MM.1S (cell line): ENCODE results near the gene SERPINA12.

Experiments used
- DNase-seq: peaks from one replicate; pipeline ENCODE4 v3.0.0-alpha.2; 2015
- H2AFZ ChIP-seq: fragments of 300-600 bp; sonication (generic); 2 replicates; pipeline ENCODE4 v1.6.0; 2016; ENCODE audit warnings: antibody characterized with exemption, low read length
- H3F3A ChIP-seq: fragments of 300-600 bp; sonication (generic); 2 replicates; pipeline ENCODE4 v1.6.1; 2016; ENCODE audit warnings: mild to moderate bottlenecking, antibody characterized with exemption, low read length, moderate library complexity, mixed read lengths; ENCODE audit not compliant: insufficient read depth
- H3K27ac ChIP-seq: fragments of 300-600 bp; sonication (generic); 2 replicates; pipeline ENCODE4 v1.5.1; 2016; ENCODE audit warnings: mild to moderate bottlenecking, low read length
- H3K27me3 ChIP-seq: fragments of 300-600 bp; sonication (generic); replicated peaks from 2 replicates; pipeline ENCODE4 v1.6.0; 2016; ENCODE audit warnings: low read length; ENCODE audit not compliant: insufficient read depth
- H3K36me3 ChIP-seq: fragments of 300-600 bp; sonication (generic); replicated peaks from 2 replicates; pipeline ENCODE4 v1.6.1; 2016; ENCODE audit warnings: mild to moderate bottlenecking, low read length, mixed read lengths; ENCODE audit not compliant: insufficient read depth
- H3K4me1 ChIP-seq: fragments of 300-600 bp; sonication (generic); 2 replicates; pipeline ENCODE4 v1.6.1; 2016; ENCODE audit warnings: low read length, mixed read lengths
- H3K4me2 ChIP-seq: fragments of 300-600 bp; sonication (generic); 2 replicates; pipeline ENCODE4 v1.6.0; 2016; ENCODE audit warnings: low read depth, low read length
- H3K4me3 ChIP-seq: fragments of 300-600 bp; sonication (generic); 2 replicates; pipeline ENCODE4 v1.5.1; 2016; ENCODE audit warnings: low read length, mixed read lengths
- H3K79me2 ChIP-seq: fragments of 300-600 bp; sonication (generic); 2 replicates; pipeline ENCODE4 v1.6.1; 2016; ENCODE audit warnings: mixed run types, low read length, mixed read lengths
- H3K9ac ChIP-seq: fragments of 300-600 bp; sonication (generic); 2 replicates; pipeline ENCODE4 v1.6.1; 2016; ENCODE audit warnings: low read length, mixed read lengths
- H3K9me2 ChIP-seq: fragments of 300-600 bp; sonication (generic); replicated peaks from 2 replicates; pipeline ENCODE4 v1.6.1; 2016; ENCODE audit warnings: mild to moderate bottlenecking, low read length, mixed read lengths; ENCODE audit not compliant: insufficient read depth
- H3K9me3 ChIP-seq: fragments of 300-600 bp; sonication (generic); replicated peaks from 2 replicates; pipeline ENCODE4 v1.6.1; 2016; ENCODE audit warnings: mild to moderate bottlenecking, low read length, mixed read lengths; ENCODE audit not compliant: insufficient read depth
- H4K20me1 ChIP-seq: fragments of 300-600 bp; sonication (generic); 2 replicates; pipeline ENCODE4 v1.6.1; 2016; ENCODE audit warnings: mild to moderate bottlenecking, low read length, moderate library complexity, mixed read lengths; ENCODE audit not compliant: insufficient read depth
- CTCF ChIP-seq: fragments of 300-600 bp; sonication (generic); IDR thresholded peaks from 2 replicates; pipeline ENCODE4 v1.5.1; 2016; ENCODE audit warnings: antibody characterized with exemption, low read length, mixed read lengths
- EZH2 ChIP-seq: fragments of 300-600 bp; sonication (generic); optimal IDR thresholded peaks from 2 replicates; pipeline ENCODE3; 2017; ENCODE audit warnings: low read depth, mild to moderate bottlenecking, antibody characterized with exemption, low read length, mixed read lengths
- EZH2phosphoT487 ChIP-seq: fragments of 300-600 bp; sonication (generic); IDR thresholded peaks from 2 replicates; pipeline ENCODE4 v1.6.1; 2018; ENCODE audit warnings: antibody characterized with exemption, low read length

The SERPINA12 gene

GRCh38 chr14:94451826-94452225 is 57.4 kb downstream of the SERPINA12 start:
- Histone ChIP-seq H2AFZ (no peak overlapping the region), H4K20me1 (no peaks in the 10 kb centered on the region), H3K4me2 (no peak overlapping the region), H3K79me2 (no peaks in the 10 kb centered on the region), H3F3A (no peaks in the 10 kb centered on the region), H3K27me3 (no peaks in the 10 kb centered on the region), H3K4me1 (no peaks in the 10 kb centered on the region), H3K27ac (no peak overlapping the region), H3K4me3 (no peak overlapping the region), H3K36me3 (no peaks in the 10 kb centered on the region), H3K9ac (no peak overlapping the region), H3K9me2 (no peaks in the 10 kb centered on the region), H3K9me3 (no peaks in the 10 kb centered on the region)
- TF ChIP-seq EZH2phosphoT487 = no peak
- no peak for TF ChIP-seq CTCF
- no peak for TF ChIP-seq EZH2
- DNase-seq = no peak

- H3K9ac ChIP-seq = no peak overlapping the region
Observed at GRCh38 chr14:94451091-94451771, 58.0 kb downstream of the SERPINA12 start.

GRCh38 chr14:94450722-94451090 is 58.6 kb downstream of the SERPINA12 start:
- Histone ChIP-seq H3K4me1 (no peaks in the 10 kb centered on the region), H3K9me3 (no peaks in the 10 kb centered on the region), H4K20me1 (no peaks in the 10 kb centered on the region), H3F3A (no peaks in the 10 kb centered on the region), H3K4me3 (no peak overlapping the region), H3K9ac (no peak overlapping the region), H3K9me2 (no peaks in the 10 kb centered on the region), H3K36me3 (no peaks in the 10 kb centered on the region), H3K27me3 (no peaks in the 10 kb centered on the region), H2AFZ (no peak overlapping the region), H3K4me2 (no peak overlapping the region), H3K27ac (no peak overlapping the region), H3K79me2 (no peaks in the 10 kb centered on the region)
- DNase-seq = no peak
- TF ChIP-seq CTCF = no peak

More at GRCh38 chr14:94451091-94451771, 58.0 kb downstream of the SERPINA12 start:
- no peak for DNase-seq
- H3K9me3 ChIP-seq = no peaks in the 10 kb centered on the region
- no peaks in the 10 kb centered on the region for H3K79me2 ChIP-seq
- no peak overlapping the region for H3K27ac ChIP-seq
- H3K27me3 ChIP-seq = no peaks in the 10 kb centered on the region
- H2AFZ ChIP-seq = no peak overlapping the region
- H3K4me3 ChIP-seq = no peak overlapping the region
- H4K20me1 ChIP-seq = no peaks in the 10 kb centered on the region
- H3K9me2 ChIP-seq = no peaks in the 10 kb centered on the region
- no peaks in the 10 kb centered on the region for H3F3A ChIP-seq
- no peak for TF ChIP-seq EZH2
- no peak for TF ChIP-seq CTCF
- no peak for TF ChIP-seq EZH2phosphoT487
- no peaks in the 10 kb centered on the region for H3K4me1 ChIP-seq
- H3K4me2 ChIP-seq = no peak overlapping the region
- H3K36me3 ChIP-seq = no peaks in the 10 kb centered on the region
